ENCODE data around the gene BAG1.

- TF ChIP-seq CTCF (IDR thresholded peaks at IDR 0.05) (no peak), POLR2AphosphoS5 (IDR thresholded peaks at IDR 0.05) (no peak), POLR2A (IDR thresholded peaks at IDR 0.05) (no peak), EP300 (IDR thresholded peaks at IDR 0.05) (no peak)
Measured at GRCh38 chr9:33297432-33297831, 32.9 kb upstream of the BAG1 start.
